Endometrial microvascular endothelial cells (primary cell): ENCODE results near the gene ZNF765. TPM values are rescaled to one million over a fixed set of nuclear protein-coding genes. Genes with fewer than 3 reads are reported as not detected.
"Not testable (repeated sequence)": the region's sequence is repeated elsewhere in the genome, so short reads cannot be mapped to it uniquely, and the experiment has no call there.

Experiments used
- in situ Hi-C: cut with HindIII; loops from 2 replicates; pipeline ENCODE4 v1.10.0; 2017; ENCODE audit warnings: low sequenced_read_pairs, low pct_unique_long_range_greater_than_20kb; ENCODE audit errors: inconsistent ontology term
- total RNA-seq: library from RNA; depleted of rRNA; stranded (reverse); fragments of >200 nt; gene quantifications from one replicate; pipeline ENCODE4 v1.2.3, GENCODE V29; 2015; ENCODE audit errors: inconsistent ontology term

Gene ZNF765
- total RNA-seq = 7.2 TPM

- in situ Hi-C loops = no loop called here
These were observed at the start of gene ZNF765 for GRCh38 chr19:53394974-53395839. ZNF765 (plus strand) TSS chr19:53395149; CDS start chr19:53398016, 2,867 bp downstream.

GRCh38 chr19:53355739-53356138 is 39.2 kb upstream of the ZNF765 start:
- in situ Hi-C loops = no loop called here

DNA sequence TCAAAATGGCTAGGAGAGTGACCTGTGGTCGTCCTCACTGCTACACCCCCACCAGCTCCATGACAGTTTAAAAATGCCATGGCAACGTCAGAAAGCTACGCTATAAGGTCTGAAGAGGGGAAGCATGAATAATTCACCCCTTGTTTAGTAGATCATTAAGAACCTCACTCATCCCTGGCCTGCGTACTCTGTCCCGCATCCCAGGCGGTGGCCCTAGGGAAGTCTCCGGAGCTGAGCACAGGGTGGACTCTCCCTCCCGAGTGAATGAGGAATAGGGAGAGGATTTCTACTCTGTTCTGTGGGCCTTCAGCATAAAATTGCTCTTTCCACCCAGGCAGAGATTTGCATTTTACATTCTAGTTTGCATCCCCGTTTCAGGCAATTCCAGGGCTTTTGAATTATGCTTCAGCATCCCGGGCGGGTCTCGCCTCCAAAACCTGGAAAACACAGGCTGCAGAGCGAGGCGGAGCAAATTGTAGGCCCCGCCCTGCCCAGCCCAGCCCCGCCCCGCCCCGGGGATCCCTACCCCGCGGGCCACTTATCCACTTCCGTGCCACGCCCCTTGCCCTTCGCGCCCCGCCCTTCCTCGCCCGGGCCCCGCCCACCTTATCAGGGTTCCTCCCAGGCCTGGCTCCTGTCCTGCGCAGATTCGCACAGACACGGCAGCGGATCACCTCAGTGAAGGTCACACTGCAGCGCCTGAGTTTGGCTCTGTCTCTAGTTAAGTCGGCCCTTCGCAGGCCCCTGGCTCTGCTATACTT is 36.9 kb upstream of the ZNF765 start:
- in situ Hi-C loops = no loop called here

DNA sequence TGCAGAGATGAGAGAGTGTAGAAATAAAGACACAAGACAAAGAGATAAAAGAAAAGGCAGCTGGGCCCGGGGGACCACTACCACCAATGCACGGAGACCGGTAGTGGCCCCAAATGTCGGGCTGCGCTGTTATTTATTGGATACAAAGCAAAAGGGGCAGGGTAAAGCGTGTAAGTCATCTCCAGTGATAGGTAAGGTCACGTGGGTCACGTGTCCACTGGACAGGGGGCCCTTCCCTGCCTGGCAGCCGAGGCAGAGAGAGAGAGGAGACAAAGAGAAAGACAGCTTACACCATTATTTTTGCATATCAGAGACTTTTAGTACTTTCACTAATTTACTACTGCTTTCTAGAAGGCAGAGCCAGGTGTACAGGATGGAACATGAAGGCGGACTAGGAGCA is 34.9 kb upstream of the ZNF765 start:
- in situ Hi-C loops = not testable (repeated sequence)

- in situ Hi-C loops = no loop called here
These were observed 29.6 kb upstream of the ZNF765 start, which contains the start of gene ZNF525 for GRCh38 chr19:53365134-53365898. ZNF525 (plus strand) TSS chr19:53365705; CDS start chr19:53372282, 6,577 bp downstream.

DNA sequence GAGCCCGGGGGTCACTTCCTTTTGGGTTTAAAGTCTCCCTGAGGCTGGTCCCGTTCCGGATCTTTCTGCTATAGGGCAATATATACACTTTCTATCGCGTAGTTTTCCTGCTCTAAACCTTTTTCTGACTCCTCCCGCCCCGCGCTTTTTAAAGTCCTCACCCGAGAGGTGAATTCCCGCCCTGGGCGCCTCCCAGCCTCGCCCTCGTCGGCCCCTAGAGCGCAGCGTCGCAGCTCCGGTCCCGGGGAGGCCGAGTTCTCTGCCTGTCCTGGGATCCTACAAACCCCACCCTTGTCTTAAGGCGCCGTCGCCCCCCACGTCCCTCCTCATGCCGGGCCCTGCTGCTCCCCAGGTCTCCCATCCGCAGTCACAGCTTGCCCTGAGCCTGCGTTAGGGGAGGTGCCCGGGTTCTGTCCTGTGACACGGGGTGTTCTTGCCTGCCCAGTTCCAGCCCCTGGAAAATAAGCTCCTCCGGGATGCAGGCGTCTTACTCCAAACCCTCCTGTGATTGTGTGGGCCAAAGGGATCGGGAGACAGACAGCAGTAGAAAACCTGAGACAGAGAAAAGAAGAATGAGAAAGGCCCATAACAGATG is 29.0 kb upstream of the ZNF765 start:
- in situ Hi-C loops = no loop called here

DNA sequence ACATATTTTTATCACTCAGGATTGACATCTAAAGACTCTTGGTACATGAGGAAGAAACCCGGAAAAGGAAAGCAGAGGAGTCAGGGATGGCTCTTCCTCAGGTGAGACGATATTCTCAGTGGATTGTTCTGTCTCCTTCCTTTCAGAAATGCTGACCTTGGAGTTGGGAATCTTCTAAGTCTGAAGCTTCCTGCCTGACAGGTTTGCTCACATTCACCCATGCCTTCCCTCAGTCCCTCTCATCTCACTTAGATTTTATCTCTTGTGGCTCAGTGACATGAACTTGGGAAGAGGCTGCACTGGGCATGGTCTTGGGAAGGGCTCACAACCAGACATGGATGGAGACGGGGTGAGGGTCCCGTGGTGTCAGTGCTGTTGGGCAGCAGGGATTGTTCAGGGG is 22.8 kb upstream of the ZNF765 start:
- in situ Hi-C loops = no loop called here

- in situ Hi-C loops = no loop called here
These were observed 20.7 kb upstream of the ZNF765 start for GRCh38 chr19:53374288-53374687.

- in situ Hi-C loops = no loop called here
These were observed 20.2 kb upstream of the ZNF765 start for GRCh38 chr19:53374743-53375142.

GRCh38 chr19:53381376-53381775 is 13.6 kb upstream of the ZNF765 start:
- in situ Hi-C loops = no loop called here

DNA sequence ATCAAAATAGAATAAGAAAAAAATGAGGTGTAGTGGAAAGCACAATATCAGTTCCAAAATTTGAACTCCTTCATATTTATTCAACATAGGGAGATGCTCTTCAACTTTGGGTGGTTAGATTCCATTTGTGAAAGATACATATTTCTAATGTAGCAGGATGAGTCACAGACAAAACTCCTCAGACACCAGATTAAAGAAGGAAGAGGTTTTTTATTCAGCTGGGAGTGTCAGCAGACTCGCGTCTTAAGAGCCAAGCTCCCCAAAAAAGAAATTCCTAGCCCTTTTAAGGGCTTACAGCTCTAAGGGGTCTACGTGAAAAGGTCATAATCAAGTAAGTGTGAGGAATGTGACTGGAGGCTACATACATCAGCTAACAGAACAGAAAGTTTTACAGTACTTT is 6.8 kb upstream of the ZNF765 start:
- in situ Hi-C loops = no loop called here

DNA sequence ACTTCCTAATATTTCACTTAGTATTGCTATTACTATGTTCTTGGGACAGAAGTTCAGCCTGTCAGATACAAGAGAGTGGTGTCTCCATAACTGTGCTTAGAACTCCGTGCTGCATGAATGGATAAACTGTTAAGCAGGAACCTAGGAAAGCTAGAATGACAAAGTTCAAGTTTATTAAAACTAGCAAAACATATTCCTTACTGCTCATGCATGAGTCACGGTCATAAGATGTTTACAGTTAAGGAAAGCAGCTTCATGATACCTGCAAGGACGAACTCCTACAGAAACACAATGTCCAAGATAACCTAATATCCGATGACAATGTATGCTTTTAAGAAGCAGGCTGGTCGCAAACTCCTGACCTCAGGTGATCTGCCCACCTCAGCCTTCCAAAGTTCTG is 6.0 kb upstream of the ZNF765 start:
- in situ Hi-C loops = no loop called here

- in situ Hi-C loops = no loop called here
These were observed 5.4 kb upstream of the ZNF765 start for GRCh38 chr19:53389571-53389970.

DNA sequence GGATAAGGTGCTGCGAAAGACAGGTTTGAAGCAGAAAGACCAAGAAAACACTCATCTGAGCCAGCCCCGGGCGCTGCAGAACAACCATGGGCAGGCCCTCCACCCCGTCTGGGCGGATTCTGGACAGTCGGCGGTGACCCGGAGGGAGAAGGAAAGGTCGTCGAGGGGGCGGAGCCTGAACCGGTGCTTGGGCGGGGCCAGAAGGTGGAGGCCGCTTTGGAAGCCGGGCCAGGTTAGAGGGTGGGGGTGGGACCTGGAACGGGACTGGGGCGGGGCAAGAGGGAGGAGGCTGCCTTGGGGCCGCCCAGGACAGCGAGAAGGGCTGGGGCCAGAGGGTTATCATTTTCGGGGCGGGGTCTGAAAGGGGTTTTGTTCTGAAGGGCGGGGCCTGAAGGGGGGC is 5.0 kb upstream of the ZNF765 start:
- in situ Hi-C loops = no loop called here

DNA sequence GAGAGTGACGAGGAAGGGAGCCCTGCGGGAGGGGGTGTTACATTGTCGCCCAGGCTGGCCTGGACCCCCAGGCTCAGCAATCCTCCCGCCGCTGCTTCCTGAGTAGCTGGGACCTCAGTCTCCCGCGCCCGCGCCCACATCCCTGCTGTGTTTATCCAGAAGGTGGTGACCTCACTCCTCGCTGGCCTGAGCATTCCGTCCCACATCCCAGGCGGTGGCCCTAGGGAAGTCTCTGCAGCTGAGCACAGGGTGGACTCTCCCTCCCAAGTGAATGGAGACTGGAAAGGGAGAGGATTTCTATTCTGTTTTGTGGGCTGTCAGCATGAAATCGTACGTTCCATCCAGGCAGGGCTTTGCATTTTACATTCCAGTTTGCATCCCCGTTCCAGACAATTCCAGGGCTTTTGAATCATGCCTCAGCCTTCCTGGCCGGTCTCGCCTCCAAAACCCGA is 401 bp upstream of the ZNF765 start:
- in situ Hi-C loops = no loop called here

DNA sequence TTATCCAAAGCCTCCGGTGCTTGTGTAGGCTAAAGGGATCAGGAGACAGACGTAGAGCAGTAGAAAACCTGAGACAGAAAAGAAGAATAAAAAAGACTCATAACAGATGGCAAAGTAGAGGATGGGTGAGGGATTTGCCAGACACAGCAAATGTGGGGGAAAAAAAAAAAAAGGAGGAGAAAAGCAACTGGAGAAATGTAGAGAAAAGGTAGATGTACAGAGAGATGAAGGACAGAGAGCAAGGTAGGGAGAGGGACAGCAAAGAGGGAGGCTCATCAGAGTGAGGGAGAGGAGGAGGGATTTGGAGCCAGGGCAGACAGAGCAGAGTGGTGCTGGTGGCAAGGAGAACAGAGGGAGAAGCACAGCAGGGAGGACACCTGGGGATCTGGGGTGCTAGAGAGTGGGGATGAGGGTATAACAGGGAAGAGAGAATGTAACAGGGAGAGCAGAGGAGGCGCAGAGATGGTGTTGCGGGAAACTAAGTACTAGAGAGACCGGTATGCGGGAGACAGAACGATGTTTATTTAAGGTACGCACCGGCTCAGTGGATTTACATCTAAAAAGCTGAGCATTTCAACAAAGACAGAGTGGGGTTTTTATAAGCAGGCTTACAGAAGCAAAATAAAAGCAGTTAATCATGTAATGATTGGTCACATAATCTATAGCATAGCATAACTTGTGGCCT is 1.0 kb downstream of the ZNF765 start:
- in situ Hi-C loops = not testable (repeated sequence)

- in situ Hi-C loops = no loop called here
These were observed 1.5 kb downstream of the ZNF765 start for GRCh38 chr19:53396525-53396868.

- in situ Hi-C loops = not testable (repeated sequence)
These were observed 3.0 kb downstream of the ZNF765 start for GRCh38 chr19:53397918-53398317.
